ENCODE measurements around the gene LRRK2. TPM values are rescaled to one million over a fixed set of nuclear protein-coding genes. Genes with fewer than 3 reads are reported as not detected.
A peak's percentile ranks its signal among the peaks of the same experiment; 100 is the strongest.

LRRK2 gene
- total RNA-seq, 2 donors from 2014 or later = 1.2 to 1.9 TPM

DNA sequence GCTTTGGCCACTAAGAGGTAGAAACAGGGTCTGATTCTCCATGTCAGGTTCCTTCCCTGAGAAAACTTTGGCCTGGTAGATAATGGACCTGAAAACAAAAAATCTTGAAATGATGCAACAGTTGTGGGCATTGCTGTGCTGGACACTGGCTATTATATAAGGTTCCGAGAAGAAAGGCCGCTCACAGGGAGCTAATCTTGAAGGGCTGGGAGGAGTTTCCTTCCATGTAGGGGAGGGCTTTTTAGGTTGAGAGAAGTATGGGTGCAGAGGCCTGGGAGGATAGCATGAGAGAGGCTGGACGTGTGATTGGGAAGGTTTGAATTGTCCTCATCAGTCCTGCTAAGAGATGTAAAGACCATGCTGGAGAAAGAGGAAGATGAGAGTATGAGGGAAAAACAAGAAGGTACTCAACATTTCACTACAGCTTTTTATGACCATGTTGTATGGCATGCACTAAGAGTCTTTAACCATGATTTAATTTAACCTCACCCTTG is 11.6 kb downstream of the LRRK2 start:
- no peak overlapping the region for H3K27ac ChIP-seq (ENCODE audit: low read depth, low read length)
- no peaks in the 10 kb centered on the region for H3K36me3 Mint-ChIP-seq (ENCODE audit: low read depth)
- 83 to 90% methylated on average over 1 to 3 of the region's 3 CpGs for WGBS, 2 experiments (ENCODE audit: insufficient coverage in 1 of 2, insufficient read length in 1 of 2)

DNA sequence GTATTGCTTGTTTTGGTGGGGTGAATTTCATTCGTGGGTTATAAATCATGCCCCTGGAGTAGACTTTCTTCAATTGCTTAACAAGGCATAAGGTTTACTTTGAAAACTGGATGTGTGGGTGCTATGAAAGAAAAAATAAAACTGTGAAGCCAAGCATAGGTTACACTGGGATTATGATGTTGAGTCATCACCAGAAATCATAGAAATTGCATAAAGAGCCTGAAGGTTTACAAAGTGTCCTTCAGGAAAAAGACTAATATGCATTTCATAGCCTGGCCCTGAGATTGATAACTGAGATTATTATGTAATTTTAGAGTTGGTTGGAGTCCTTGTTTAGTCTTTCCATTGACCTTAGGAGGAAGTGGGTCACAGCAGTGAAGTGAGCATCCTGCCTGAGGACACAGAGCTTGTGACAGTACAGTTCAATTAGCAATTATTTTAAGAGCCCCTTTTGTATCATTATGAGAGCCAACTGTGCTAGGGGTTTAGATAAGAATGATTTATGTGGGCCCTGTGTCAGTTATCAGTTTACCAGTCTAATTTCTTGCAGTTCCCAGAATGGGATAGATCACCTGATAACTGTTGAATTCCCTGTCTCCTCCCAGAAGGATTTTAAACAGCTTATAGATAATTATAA is 13.6 kb downstream of the LRRK2 start:
- Mint-ChIP-seq H3K9me3 (no peaks in the 10 kb centered on the region), H3K27ac (no peak overlapping the region), H3K4me1 (peaks cover 22% of the 10 kb centered on the region)

More for the DNA sequence above, 11.6 kb downstream of the LRRK2 start:
- no peak for DNase-seq
- Mint-ChIP-seq H3K9me3 (no peaks in the 10 kb centered on the region), H3K27ac (no peak overlapping the region), H3K4me3 (no peak overlapping the region), H3K27me3 (ENCODE audit: insufficient read depth) (no peaks in the 10 kb centered on the region), H3K4me1 (peaks cover 22% of the 10 kb centered on the region)
- H3K36me3 ChIP-seq (ENCODE audit: control insufficient read depth, insufficient read depth, low read length) = no peaks in the 10 kb centered on the region
- no peak overlapping the region for H3K4me3 ChIP-seq (ENCODE audit: low read length)
- H3K9ac ChIP-seq (ENCODE audit: extremely low read depth, low read length, poor library complexity, severe bottlenecking) = no peak overlapping the region
- H3K9me3 ChIP-seq (ENCODE audit: control insufficient read depth, low read length) = no peaks in the 10 kb centered on the region
- TF ChIP-seq, protein P1, sequence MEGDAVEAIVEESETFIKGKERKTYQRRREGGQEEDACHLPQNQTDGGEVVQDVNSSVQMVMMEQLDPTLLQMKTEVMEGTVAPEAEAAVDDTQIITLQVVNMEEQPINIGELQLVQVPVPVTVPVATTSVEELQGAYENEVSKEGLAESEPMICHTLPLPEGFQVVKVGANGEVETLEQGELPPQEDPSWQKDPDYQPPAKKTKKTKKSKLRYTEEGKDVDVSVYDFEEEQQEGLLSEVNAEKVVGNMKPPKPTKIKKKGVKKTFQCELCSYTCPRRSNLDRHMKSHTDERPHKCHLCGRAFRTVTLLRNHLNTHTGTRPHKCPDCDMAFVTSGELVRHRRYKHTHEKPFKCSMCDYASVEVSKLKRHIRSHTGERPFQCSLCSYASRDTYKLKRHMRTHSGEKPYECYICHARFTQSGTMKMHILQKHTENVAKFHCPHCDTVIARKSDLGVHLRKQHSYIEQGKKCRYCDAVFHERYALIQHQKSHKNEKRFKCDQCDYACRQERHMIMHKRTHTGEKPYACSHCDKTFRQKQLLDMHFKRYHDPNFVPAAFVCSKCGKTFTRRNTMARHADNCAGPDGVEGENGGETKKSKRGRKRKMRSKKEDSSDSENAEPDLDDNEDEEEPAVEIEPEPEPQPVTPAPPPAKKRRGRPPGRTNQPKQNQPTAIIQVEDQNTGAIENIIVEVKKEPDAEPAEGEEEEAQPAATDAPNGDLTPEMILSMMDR (conservative IDR thresholded peaks at IDR 0.05) = no peak
- H3K27me3 ChIP-seq (ENCODE audit: control insufficient read depth, insufficient read depth, low read length, poor library complexity, severe bottlenecking) = no peaks in the 10 kb centered on the region
- peaks cover 9% of the 10 kb centered on the region for H3K4me1 ChIP-seq (ENCODE audit: control insufficient read depth, insufficient read depth, low read length)

DNA sequence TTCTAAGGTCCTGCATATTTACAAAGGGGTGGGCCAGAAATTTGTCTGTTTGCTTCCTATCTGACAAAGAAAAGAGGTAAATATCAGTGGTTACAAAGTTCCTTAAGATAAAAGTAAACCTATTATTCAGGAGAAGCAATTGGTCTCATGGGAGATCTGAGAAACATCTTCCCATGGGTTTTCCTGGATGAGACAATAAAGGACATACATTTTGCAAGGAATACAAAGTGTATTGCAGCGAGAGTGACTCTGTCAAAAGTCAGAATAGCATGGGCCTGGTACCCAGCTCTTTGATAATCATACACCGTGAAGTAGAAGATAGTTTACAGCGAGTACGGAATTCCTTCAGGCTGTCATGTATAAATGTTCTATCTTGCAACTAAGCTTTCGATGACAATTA is 14.2 kb downstream of the LRRK2 start:
- H3K4me1 Mint-ChIP-seq = peaks cover 22% of the 10 kb centered on the region
- H3K4me3 Mint-ChIP-seq = no peak overlapping the region
- Histone ChIP-seq H3K4me1 (ENCODE audit: control insufficient read depth, insufficient read depth, low read length) (peaks cover 9% of the 10 kb centered on the region), H3K27ac (ENCODE audit: low read depth, low read length) (no peak overlapping the region), H3K9ac (ENCODE audit: extremely low read depth, low read length, poor library complexity, severe bottlenecking) (no peak overlapping the region), H3K36me3 (ENCODE audit: control insufficient read depth, insufficient read depth, low read length) (no peaks in the 10 kb centered on the region), H3K9me3 (ENCODE audit: control insufficient read depth, low read length) (no peaks in the 10 kb centered on the region), H3K27me3 (ENCODE audit: control insufficient read depth, insufficient read depth, low read length, poor library complexity, severe bottlenecking) (no peaks in the 10 kb centered on the region), H3K4me3 (ENCODE audit: low read length) (peak overlapping the region; percentile 48)
- no peaks in the 10 kb centered on the region for H3K36me3 Mint-ChIP-seq (ENCODE audit: low read depth)
- no peak for DNase-seq
- H3K9me3 Mint-ChIP-seq = no peaks in the 10 kb centered on the region
- H3K27ac Mint-ChIP-seq = no peak overlapping the region
- H3K27me3 Mint-ChIP-seq (ENCODE audit: insufficient read depth) = no peaks in the 10 kb centered on the region
- TF ChIP-seq, protein P1 (conservative IDR thresholded peaks at IDR 0.05) = no peak
- 88 to 89% methylated on average over 5 of the region's 5 CpGs for WGBS, 2 experiments (ENCODE audit: insufficient coverage in 1 of 2, insufficient read length in 1 of 2)

More for the DNA sequence above, 13.6 kb downstream of the LRRK2 start:
- Histone ChIP-seq H3K9ac (ENCODE audit: extremely low read depth, low read length, poor library complexity, severe bottlenecking) (no peak overlapping the region), H3K27ac (ENCODE audit: low read depth, low read length) (no peak overlapping the region), H3K4me3 (ENCODE audit: low read length) (peak overlapping the region; percentile 48), H3K27me3 (ENCODE audit: control insufficient read depth, insufficient read depth, low read length, poor library complexity, severe bottlenecking) (no peaks in the 10 kb centered on the region), H3K4me1 (ENCODE audit: control insufficient read depth, insufficient read depth, low read length) (peaks cover 9% of the 10 kb centered on the region), H3K9me3 (ENCODE audit: control insufficient read depth, low read length) (no peaks in the 10 kb centered on the region), H3K36me3 (ENCODE audit: control insufficient read depth, insufficient read depth, low read length) (no peaks in the 10 kb centered on the region)
- no peak overlapping the region for H3K4me3 Mint-ChIP-seq
- WGBS, 2 experiments (ENCODE audit: insufficient coverage in 1 of 2, insufficient read length in 1 of 2) = 45% methylated on average over 1 of the region's 1 CpG; no CpG with 5 or more reads in 1 of the 2 experiments
- TF ChIP-seq, protein P1 (conservative IDR thresholded peaks at IDR 0.05) = no peak
- no peak for DNase-seq
- no peaks in the 10 kb centered on the region for H3K27me3 Mint-ChIP-seq (ENCODE audit: insufficient read depth)
- H3K36me3 Mint-ChIP-seq (ENCODE audit: low read depth) = no peaks in the 10 kb centered on the region

Measured in endodermal cell (in vitro differentiated cells).